Karpas-422 (cell line): ENCODE measurements around the gene DENND5B. TPM values are rescaled to one million over a fixed set of nuclear protein-coding genes. Genes with fewer than 3 reads are reported as not detected.
A peak's percentile ranks its signal among the peaks of the same experiment; 100 is the strongest.
"Not testable (repeated sequence)": the region's sequence is repeated elsewhere in the genome, so short reads cannot be mapped to it uniquely, and the experiment has no call there.

Experiments used
- DNase-seq: peaks from one replicate; pipeline ENCODE4 v3.0.0-alpha.2; 2015
- H2AFZ ChIP-seq: fragments of 200-600 bp; sonication (generic); 2 replicates; pipeline ENCODE4 v1.6.1; 2014; ENCODE audit warnings: antibody characterized with exemption, low read length, mixed read lengths
- H3K27ac ChIP-seq: fragments of 200-600 bp; sonication (generic); 2 replicates; pipeline ENCODE4 v1.5.1; 2014; ENCODE audit warnings: mild to moderate bottlenecking, low read length, moderate library complexity
- H3K27me3 ChIP-seq: fragments of 200-600 bp; sonication (generic); 2 replicates; pipeline ENCODE4 v1.6.1; 2014; ENCODE audit warnings: low read length, mixed read lengths
- H3K36me3 ChIP-seq: fragments of 200-600 bp; sonication (generic); 2 replicates; pipeline ENCODE4 v1.6.1; 2014; ENCODE audit warnings: low read length, mixed read lengths; ENCODE audit not compliant: insufficient read depth
- H3K4me1 ChIP-seq: fragments of 200-600 bp; sonication (generic); 2 replicates; pipeline ENCODE4 v1.6.1; 2014; ENCODE audit warnings: mild to moderate bottlenecking, low read length, mixed read lengths
- H3K4me2 ChIP-seq: fragments of 200-600 bp; sonication (generic); 2 replicates; pipeline ENCODE4 v1.6.1; 2014; ENCODE audit warnings: low read length, low read depth, mild to moderate bottlenecking; ENCODE audit not compliant: poor library complexity, severe bottlenecking
- H3K4me3 ChIP-seq: fragments of 200-600 bp; sonication (generic); 2 replicates; pipeline ENCODE4 v1.5.1; 2014; ENCODE audit warnings: mild to moderate bottlenecking, antibody characterized with exemption, low read length, mixed read lengths
- H3K79me2 ChIP-seq: fragments of 200-600 bp; sonication (generic); 2 replicates; pipeline ENCODE4 v1.6.1; 2014; ENCODE audit warnings: mild to moderate bottlenecking, low read length, mixed read lengths
- H3K9ac ChIP-seq: fragments of 200-600 bp; sonication (generic); 2 replicates; pipeline ENCODE4 v1.6.0; 2014; ENCODE audit warnings: low read length
- H3K9me2 ChIP-seq: fragments of 200-600 bp; sonication (generic), shearing (Covaris generic); replicated peaks from 2 replicates; pipeline ENCODE4 v1.6.0; 2014; ENCODE audit warnings: mild to moderate bottlenecking, low read length, moderate library complexity; ENCODE audit not compliant: insufficient read depth
- H3K9me3 ChIP-seq: fragments of 300-700, 200-600 bp; sonication (generic); 2 replicates; pipeline ENCODE4 v1.6.1; 2014; ENCODE audit warnings: low read length, mixed read lengths
- H4K20me1 ChIP-seq: fragments of 200-600 bp; sonication (generic); 2 replicates; pipeline ENCODE4 v1.6.1; 2014; ENCODE audit warnings: mild to moderate bottlenecking, antibody characterized with exemption, low read length, low read depth; ENCODE audit not compliant: insufficient read depth
- total RNA-seq: library from RNA; depleted of rRNA; stranded (reverse); fragments of >200 nt; shearing (Covaris generic); gene quantifications from 2 replicates; pipeline ENCODE4 v1.2.3, GENCODE V29; 2014; ENCODE audit warnings: low replicate concordance

Gene DENND5B
- total RNA-seq, 1 experiment from 2014 or later, result 5.5 TPM

DNA sequence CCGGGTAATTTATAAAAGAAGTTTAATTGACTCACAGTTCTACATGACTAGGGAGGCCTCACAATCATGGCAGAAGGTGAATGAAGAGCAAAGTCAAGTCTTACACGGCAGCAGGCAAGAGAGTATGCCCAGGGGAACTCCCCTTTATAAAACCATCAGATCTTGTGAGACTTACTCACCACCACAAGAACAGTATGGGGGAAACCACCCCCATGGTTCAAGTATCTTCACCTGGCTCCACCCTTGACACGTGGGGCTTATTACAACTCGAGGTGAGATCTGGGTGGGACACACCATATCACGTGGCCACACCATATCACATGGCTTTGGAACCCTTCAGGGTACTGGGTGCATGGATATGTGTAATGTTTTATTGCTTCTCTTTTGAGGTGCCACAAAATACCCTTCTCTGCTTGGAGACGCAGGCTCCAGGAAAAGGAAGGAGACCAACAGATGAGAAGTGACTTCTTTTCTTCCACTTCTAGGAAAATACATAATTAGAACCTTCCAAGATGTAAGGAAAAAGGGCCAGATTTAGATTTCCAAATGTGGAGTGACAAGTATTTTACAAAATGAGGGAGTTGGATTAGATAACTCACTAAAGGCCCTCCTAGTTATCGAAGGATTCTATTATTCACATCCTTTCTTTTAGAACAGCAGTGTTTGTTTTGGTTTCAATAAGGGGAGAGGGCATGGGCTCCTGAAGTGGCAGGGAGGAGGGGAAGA, 35.5 kb upstream of the DENND5B start:
- Histone ChIP-seq H3K79me2 (no peaks in the 10 kb centered on the region), H3K9me3 (no peaks in the 10 kb centered on the region), H3K9ac (no peak overlapping the region), H3K27me3 (no peaks in the 10 kb centered on the region), H2AFZ (no peak overlapping the region), H3K9me2 (no peaks in the 10 kb centered on the region), H3K4me1 (no peaks in the 10 kb centered on the region), H3K4me2 (no peak overlapping the region), H3K4me3 (no peak overlapping the region), H3K27ac (no peak overlapping the region), H3K36me3 (no peaks in the 10 kb centered on the region), H4K20me1 (no peaks in the 10 kb centered on the region)
- no peak for DNase-seq

DNA sequence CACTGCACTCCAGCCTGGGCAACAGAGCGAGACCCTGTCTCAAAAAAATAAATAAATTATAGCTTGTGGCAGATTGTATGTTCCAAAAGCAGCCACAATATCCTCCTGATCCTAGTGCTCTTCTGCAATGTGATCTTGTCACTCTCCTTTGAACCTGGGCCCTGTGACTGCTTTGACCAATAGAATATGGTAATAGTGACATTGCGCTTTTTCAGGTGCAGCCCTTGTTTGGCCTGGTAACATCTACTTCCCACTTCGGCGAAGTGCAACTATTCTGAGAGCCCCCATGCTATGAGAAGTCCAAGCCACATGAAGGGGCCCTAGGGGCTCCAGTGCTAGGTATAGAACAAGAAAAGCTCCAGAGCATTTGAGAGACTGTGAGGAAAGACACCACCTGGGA, 31.1 kb upstream of the DENND5B start:
- H3K9ac ChIP-seq, result no peak overlapping the region
- H2AFZ ChIP-seq, result no peak overlapping the region
- H3K9me3 ChIP-seq, result no peaks in the 10 kb centered on the region
- H4K20me1 ChIP-seq, result no peaks in the 10 kb centered on the region
- H3K9me2 ChIP-seq, result no peaks in the 10 kb centered on the region
- H3K4me3 ChIP-seq, result no peak overlapping the region
- no peaks in the 10 kb centered on the region for H3K79me2 ChIP-seq
- no peak overlapping the region for H3K4me2 ChIP-seq
- DNase-seq, result no peak
- H3K4me1 ChIP-seq, result no peaks in the 10 kb centered on the region
- H3K27ac ChIP-seq, result no peak overlapping the region
- no peaks in the 10 kb centered on the region for H3K27me3 ChIP-seq
- no peaks in the 10 kb centered on the region for H3K36me3 ChIP-seq

DNA sequence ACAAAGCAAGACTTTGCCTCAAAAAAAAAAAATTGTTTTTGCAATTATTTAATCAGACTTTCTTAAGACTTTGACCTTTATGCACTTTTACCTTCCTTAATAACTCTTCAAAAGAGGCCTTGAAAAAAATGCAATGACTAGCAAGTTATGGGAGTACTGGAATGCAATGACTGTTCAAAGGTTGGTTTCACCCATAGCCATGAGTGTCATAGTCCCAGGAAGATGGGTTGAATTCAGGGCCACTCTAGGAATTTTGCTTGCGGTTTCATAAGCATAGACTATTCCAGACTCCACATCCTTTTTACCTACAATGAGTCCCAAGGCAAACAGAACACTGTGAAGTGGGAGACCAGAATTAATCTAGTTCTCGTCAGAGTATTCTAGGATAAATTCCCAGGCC, 29.4 kb upstream of the DENND5B start:
- H3K4me2 ChIP-seq, result no peak overlapping the region
- H3K9me3 ChIP-seq, result no peaks in the 10 kb centered on the region
- no peak overlapping the region for H3K27ac ChIP-seq
- H4K20me1 ChIP-seq, result no peaks in the 10 kb centered on the region
- H3K9me2 ChIP-seq, result no peaks in the 10 kb centered on the region
- H3K9ac ChIP-seq, result no peak overlapping the region
- H3K4me1 ChIP-seq, result no peaks in the 10 kb centered on the region
- no peak for DNase-seq
- no peaks in the 10 kb centered on the region for H3K36me3 ChIP-seq
- H3K79me2 ChIP-seq, result no peaks in the 10 kb centered on the region
- H2AFZ ChIP-seq, result no peak overlapping the region
- H3K27me3 ChIP-seq, result no peaks in the 10 kb centered on the region
- no peak overlapping the region for H3K4me3 ChIP-seq

DNA sequence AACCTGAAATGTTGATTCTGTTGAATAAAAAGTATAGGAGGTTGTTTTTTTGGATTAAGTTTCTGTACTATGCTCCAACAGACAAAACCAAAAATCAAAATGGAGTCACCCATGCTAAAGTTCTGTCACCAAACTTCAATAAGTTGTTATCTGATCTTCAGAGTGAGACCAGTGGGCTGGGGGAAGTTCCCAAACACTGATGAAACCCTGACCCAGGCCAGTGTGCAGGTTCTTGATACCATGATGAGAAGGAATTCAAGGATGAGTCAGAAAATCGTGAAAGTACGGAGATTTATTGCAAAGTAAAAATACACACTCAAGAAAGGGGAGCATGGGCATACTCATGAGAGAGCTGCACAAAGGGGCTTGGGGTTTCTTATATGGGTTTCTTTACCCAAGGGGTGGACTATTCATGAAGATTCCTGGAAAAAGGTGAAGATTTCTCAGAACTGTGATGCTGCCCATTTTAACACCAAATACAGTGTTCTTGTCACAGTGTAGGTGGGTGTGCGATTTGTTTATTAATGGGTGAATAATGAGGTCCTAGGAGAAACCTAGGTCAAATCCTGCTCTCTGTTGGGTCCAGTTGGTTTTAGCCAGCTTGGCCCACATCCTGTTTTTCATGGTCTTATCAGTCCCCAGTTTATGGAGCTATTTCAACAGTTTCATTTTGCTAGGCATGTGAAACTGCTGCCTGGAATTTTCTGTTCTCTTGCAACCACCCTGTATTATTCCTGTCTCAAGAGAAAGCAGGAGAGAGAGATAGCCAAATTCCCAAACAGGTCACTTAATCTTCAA, 27.5 kb upstream of the DENND5B start:
- Histone ChIP-seq H3K4me1 (no peaks in the 10 kb centered on the region), H3K27ac (no peak overlapping the region), H3K9ac (no peak overlapping the region), H3K4me2 (no peak overlapping the region), H3K4me3 (no peak overlapping the region), H3K9me3 (no peaks in the 10 kb centered on the region), H3K36me3 (no peaks in the 10 kb centered on the region), H3K27me3 (no peaks in the 10 kb centered on the region), H2AFZ (no peak overlapping the region), H3K9me2 (no peaks in the 10 kb centered on the region), H4K20me1 (no peaks in the 10 kb centered on the region), H3K79me2 (no peaks in the 10 kb centered on the region)
- no peak for DNase-seq

DNA sequence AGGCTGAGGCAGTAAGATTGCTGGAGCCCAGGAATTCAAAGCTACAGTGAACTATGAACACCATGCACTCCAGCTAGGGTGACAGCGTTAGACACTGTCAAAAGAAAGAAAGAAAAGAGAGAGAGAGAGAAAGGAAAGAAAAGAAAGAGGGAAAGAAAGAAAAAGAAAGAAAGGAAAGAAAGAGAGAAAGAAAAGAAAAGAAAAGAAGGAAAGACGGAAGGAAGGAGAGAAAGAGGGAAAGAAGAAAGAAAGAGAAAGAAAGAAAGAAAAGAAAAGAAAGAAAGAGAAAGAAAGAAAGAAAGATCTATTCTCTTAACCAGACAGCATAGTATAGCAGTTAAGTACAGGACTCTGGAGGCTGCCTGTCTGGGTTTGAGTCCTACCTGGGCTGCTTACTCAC, 21.9 kb upstream of the DENND5B start:
- no peak overlapping the region for H3K27ac ChIP-seq
- H3K9me2 ChIP-seq, result no peaks in the 10 kb centered on the region
- H3K9ac ChIP-seq, result no peak overlapping the region
- H3K4me2 ChIP-seq, result no peak overlapping the region
- no peaks in the 10 kb centered on the region for H4K20me1 ChIP-seq
- H3K4me3 ChIP-seq, result no peak overlapping the region
- H3K79me2 ChIP-seq, result no peaks in the 10 kb centered on the region
- no peaks in the 10 kb centered on the region for H3K36me3 ChIP-seq
- no peaks in the 10 kb centered on the region for H3K27me3 ChIP-seq
- H3K4me1 ChIP-seq, result no peaks in the 10 kb centered on the region
- no peak overlapping the region for H2AFZ ChIP-seq
- no peak for DNase-seq
- peaks cover 10% of the 10 kb centered on the region for H3K9me3 ChIP-seq

DNA sequence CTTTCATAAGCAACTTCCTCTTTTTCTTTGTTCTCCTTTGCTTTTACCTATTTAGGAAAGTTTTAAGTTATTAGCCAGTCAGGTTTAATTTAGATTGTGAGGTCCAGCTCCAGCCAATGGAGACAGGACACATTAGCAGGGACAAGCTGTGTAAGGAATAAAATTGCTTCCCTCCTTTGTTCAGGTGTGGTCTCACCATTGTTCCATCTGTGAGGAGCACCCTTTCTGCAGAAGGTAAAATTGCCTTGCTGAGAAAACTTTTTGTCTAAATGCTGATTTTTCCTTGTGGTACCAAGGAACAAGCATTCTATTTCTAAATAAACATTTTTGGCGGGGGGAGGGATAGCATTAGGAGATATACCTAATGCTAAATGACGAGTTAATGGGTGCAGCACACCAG, 17.4 kb upstream of the DENND5B start:
- DNase-seq, result not testable (repeated sequence)
- peaks cover 15% of the 10 kb centered on the region for H3K9me3 ChIP-seq

DNA sequence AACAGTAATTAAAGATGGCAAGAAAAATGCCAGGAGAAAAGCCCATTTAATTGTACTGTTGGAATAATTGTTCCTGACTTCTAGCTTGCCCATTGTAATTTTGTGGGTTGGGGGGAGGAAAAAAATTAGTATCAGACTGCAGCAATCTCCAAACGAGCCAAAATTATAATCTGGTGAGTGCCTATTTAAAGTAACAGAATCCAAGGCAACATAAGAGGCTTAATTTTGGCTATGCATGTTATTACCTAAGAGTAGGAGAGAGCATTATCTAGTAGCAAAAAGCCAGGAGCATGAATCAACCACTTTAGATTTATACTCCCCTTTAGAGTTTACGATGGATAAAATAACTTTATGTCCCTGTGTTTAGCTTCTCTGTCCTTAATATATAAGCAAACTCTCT, 14.6 kb upstream of the DENND5B start:
- DNase-seq, result no peak
- Histone ChIP-seq H3K36me3 (no peaks in the 10 kb centered on the region), H3K4me1 (peaks cover 33% of the 10 kb centered on the region), H2AFZ (no peak overlapping the region), H3K27ac (no peak overlapping the region; the same call in 1 of the 2 replicates), H3K9me3 (peaks cover 15% of the 10 kb centered on the region), H3K4me3 (no peak overlapping the region), H3K4me2 (no peak overlapping the region), H3K79me2 (no peaks in the 10 kb centered on the region), H3K27me3 (no peaks in the 10 kb centered on the region), H3K9ac (no peak overlapping the region), H4K20me1 (no peaks in the 10 kb centered on the region), H3K9me2 (no peaks in the 10 kb centered on the region)

More for the DNA sequence above, 17.4 kb upstream of the DENND5B start:
- H3K27ac ChIP-seq, H3K27me3 ChIP-seq, H3K9me2 ChIP-seq, H3K79me2 ChIP-seq, H2AFZ ChIP-seq, H3K9ac ChIP-seq, H3K4me3 ChIP-seq, H3K4me2 ChIP-seq, H3K36me3 ChIP-seq, H4K20me1 ChIP-seq: not testable (repeated sequence)
- H3K4me1 ChIP-seq, result peaks cover 18% of the 10 kb centered on the region

DNA sequence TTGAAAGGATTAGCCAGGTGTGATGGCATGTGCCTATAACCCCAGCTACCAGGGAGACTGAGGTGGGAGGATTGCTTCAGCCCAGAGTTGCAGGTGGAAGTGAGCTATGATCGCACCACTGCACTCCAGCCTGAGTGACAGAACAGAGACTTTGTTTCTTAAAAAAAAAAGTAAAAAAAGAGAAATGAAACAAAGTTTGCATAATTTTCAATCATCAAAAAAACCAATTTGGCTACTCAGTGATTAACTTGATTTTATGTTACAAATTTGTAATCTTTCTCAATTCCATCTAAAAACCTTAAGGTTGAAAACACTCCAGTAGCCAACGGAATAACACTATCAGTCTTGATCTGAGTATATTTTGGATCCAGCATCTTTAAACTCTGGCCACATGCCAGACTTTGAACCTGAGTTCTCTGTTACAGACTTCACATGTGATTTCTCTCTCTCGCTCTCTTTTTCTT, 12.6 kb upstream of the DENND5B start:
- H3K4me3 ChIP-seq, result peak overlapping the region; percentile 35
- peak; percentile 94 for DNase-seq

More for the DNA sequence above, 12.6 kb upstream of the DENND5B start:
- Histone ChIP-seq H3K9me3 (peaks cover 5% of the 10 kb centered on the region; the same call in 1 of the 2 replicates), H3K27me3 (no peaks in the 10 kb centered on the region), H2AFZ (peak overlapping the region; percentile 10; the same call in 1 of the 2 replicates), H3K4me1 (peaks cover 53% of the 10 kb centered on the region), H3K27ac (peak overlapping the region; percentile 97), H3K9ac (0 out of 2 replicates have a peak overlapping the region, but pooled peaks have one; percentile 24), H3K79me2 (no peaks in the 10 kb centered on the region), H3K9me2 (no peaks in the 10 kb centered on the region), H3K36me3 (no peaks in the 10 kb centered on the region), H4K20me1 (no peaks in the 10 kb centered on the region), H3K4me2 (peak overlapping the region; percentile 67)
